Measurements from ENCODE around the gene SOCS2. TPM values are rescaled to one million over a fixed set of nuclear protein-coding genes. Genes with fewer than 3 reads are reported as not detected.
"Not testable (repeated sequence)": the region's sequence is repeated elsewhere in the genome, so short reads cannot be mapped to it uniquely, and the experiment has no call there.

SOCS2 gene
- total RNA-seq, 1 donor from 2014 or later: 10.5 TPM

DNA sequence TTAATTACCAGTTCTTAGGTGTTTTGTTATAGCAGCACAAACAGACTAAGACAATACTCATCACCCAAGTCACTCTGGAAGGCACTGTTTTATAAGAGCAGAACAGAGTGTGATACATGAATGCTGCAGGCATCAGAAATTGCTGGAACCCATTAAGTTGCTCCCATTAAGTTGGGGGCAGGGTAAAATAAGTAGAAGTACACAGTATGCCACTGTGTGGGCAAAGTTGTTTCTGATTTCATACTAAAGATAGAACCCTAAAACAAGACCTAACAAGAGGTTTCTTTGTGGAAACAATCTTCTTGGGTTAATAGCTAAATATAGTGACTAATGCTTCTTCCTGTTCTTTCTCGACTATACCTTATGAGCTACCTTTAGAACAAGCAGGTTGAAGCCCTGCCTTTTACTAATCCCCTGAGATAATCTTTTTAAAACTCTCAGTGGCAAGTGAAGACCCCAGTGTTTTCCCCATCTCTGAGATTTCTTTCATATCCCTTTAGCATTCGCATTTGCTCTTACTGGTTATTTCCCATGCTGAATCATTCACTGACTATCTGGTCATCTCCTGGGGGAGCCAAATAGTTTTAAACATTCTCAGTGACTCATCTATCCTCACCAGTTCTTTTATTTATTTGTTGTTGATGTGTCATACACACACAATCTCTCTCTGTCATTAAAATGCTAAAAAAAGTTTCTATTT is 52.3 kb downstream of the SOCS2 start:
- no peak for TF ChIP-seq CTCF (IDR thresholded peaks at IDR 0.05; ENCODE audit: insufficient read depth, low read length, severe bottlenecking)
- DNase-seq (ENCODE audit: low read depth) (peak; percentile 99), FAIRE-seq (no peak)
- Histone ChIP-seq H3K27me3 (ENCODE audit: control insufficient read depth, insufficient read depth, low read length) (no peaks in the 10 kb centered on the region), H3K4me3 (ENCODE audit: low read depth, low read length) (no peak overlapping the region), H3K36me3 (ENCODE audit: control insufficient read depth, insufficient read depth, low read length) (no peaks in the 10 kb centered on the region)

DNA sequence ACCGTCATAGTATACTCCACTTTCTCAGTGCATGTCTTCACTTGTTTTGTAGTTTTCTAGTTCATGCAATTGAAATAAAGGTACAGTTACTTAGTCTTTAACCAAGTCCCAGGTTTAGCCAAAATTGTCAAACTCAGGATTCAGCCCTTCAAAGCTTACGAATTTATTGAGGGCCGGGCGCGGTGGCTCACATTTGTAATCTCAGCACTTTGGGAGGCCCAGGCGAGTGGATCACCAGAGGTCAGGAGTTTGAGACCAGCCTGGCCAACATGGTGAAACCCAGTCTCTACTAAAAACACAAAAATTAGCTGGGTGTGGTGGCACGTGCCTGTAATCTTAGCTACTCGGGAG is 52.8 kb downstream of the SOCS2 start:
- H3K27me3 ChIP-seq (ENCODE audit: control insufficient read depth, insufficient read depth, low read length); H3K4me3 ChIP-seq (ENCODE audit: low read depth, low read length); FAIRE-seq; DNase-seq (ENCODE audit: low read depth); H3K36me3 ChIP-seq (ENCODE audit: control insufficient read depth, insufficient read depth, low read length): not testable (repeated sequence)

- FAIRE-seq (no peak), DNase-seq (ENCODE audit: low read depth) (peak; percentile 68)
- no peaks in the 10 kb centered on the region for H3K27me3 ChIP-seq (ENCODE audit: control insufficient read depth, insufficient read depth, low read length)
- no peak for TF ChIP-seq CTCF (IDR thresholded peaks at IDR 0.05; ENCODE audit: insufficient read depth, low read length, severe bottlenecking)
- no peaks in the 10 kb centered on the region for H3K36me3 ChIP-seq (ENCODE audit: control insufficient read depth, insufficient read depth, low read length)
- no peak overlapping the region for H3K4me3 ChIP-seq (ENCODE audit: low read depth, low read length)
Measured at GRCh38 chr12:93626160-93626559, 53.7 kb downstream of the SOCS2 start.

Other genes starting within 250 kb of the SOCS2 start
- gene NUDT4, start 194.8 kb upstream of the SOCS2 start, total RNA-seq: 34.2 and 49.4 TPM in 2 replicates
- 22.9 and 73.1 TPM in 2 replicates for gene UBE2N, start 130.7 kb upstream of the SOCS2 start, total RNA-seq
- gene MRPL42, start 105.2 kb upstream of the SOCS2 start, total RNA-seq: 82.1 and 131 TPM in 2 replicates
- 11.8 and 15.4 TPM in 2 replicates for gene CRADD, start 104.7 kb downstream of the SOCS2 start, total RNA-seq